GM19023 (cell line): Measurements from ENCODE around the gene SEC14L1.
A peak's percentile ranks its signal among the peaks of the same experiment; 100 is the strongest.

Experiments
- ATAC-seq: cut with Tn5 transposase; IDR thresholded peaks from one replicate; pipeline ENCODE4 v1.9.1; 2021; ENCODE audit warnings: mild to moderate bottlenecking, moderate library complexity; ENCODE audit not compliant: unreplicated experiment

SEC14L1 gene

DNA sequence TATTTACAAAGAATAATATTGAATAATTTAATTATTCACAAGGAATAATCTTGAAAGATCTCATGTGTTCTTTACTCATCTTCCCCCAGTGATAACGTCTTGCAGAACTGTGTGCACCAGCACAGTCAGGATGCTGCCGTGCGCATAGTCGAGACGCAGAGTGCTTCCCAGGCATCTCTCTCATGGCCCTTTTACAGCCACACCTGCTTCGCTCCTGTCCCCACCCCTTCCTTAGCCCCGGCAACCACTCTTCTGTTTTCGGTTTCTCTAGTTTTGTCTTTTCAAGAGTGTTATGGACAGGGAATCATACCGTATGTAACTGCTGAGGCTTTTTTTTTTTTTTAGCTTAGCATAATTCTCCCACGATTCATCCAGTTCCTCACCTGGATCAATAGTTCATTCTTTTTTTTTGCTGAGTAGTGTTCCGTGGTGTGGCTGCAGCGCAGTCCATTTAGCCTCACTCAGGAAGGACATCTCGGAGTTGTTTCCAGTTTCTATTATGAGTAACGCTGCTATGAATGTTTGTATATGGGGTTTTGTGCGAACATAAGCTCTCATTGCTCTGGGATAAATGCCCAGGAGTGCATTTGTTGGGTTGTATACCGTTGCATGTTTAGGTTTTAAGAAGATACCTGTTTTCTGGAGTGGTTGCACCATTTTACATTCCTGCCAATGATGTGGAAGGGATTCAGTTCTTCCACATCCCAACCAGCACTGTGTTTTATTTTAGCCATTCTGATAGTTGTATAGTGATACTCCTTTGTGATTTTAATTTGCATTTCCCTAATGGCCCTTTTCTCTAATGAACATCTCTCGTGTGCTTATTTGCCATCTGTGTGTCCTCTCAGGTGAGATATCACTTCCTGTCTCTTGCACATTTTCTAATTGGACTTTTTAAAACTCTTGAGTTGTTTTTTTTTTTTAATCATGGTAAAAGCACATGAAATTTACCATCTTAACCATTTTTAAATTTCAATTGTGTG lies 47.6 kb downstream of the SEC14L1 start:
- no peak for ATAC-seq

DNA sequence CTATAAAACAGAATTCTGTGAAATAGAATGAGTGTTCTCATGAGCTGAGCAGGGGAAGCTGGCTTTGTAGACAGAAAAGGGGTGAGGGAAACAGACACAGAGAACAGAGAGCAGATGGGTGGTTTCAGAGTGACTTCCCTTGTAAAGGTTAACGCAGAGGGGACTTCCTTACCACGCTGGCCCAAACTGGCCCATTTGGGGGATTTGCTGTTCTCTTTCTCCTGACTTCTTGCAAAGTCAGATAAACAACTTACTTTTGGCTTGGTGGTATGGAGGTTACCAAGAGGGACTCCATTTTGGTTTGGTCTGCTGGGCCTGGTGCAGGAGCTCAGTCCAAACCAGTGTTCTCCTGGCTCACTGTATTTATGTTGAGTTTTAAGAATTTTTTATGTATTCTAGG lies 48.4 kb downstream of the SEC14L1 start:
- ATAC-seq: peak; percentile 54

DNA sequence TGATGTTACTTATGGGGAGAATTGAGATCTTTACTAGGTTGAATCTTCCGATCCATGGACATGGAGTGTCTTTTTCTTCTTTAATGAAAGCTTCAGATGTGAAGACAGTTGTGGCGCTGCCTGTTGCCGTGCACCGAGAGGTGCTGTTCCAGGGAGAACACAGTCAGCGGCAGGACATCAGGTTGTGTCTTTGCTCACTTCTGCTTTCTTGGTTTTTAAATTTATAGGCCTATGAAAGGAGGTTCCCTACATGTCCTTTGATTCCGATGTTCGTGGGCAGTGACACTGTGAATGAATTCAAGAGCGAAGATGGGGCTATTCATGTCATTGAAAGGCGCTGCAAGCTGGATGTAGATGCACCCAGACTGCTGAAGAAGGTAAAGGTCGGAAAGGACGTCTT lies 49.8 kb downstream of the SEC14L1 start:
- ATAC-seq: no peak

DNA sequence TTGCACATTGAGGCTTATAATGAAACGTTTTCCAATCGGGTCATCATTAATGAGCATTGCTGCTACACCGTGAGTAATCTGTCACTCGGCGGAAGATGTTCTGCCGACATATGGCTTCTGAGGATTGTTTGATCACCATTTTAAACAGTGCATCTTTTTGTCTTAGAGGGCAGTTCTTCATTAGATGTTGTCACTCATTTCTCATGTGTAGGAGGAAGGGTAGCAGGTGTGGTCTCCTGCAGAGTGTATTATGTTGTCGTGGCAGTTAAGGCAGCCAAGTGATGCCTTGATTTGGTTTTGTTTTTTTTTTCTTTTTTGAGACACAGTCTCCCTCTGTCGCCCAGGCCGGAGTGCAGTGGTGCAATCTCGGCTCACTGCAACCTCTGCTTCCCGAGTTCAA lies 50.5 kb downstream of the SEC14L1 start:
- ATAC-seq: no peak

DNA sequence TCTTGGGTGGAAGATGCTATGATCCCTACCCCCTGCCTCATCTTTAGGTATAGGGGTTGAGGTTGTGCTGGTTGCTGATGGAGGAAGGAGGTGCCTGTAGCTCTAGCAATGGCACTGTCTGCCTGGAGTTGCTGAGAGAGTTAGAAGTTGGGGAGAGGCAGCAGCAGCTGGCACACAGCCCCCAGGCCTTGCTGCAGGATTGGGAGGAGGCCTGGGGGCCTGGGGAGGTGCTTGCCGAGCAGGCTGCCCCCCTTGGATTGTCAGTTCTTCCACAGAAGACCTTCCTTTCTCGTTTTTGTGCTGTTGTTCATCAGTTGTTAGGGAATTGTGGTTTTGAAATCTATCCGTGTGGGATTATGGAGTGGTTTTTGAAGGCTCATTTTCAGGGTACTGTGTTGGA lies 52.9 kb downstream of the SEC14L1 start:
- ATAC-seq: no peak

DNA sequence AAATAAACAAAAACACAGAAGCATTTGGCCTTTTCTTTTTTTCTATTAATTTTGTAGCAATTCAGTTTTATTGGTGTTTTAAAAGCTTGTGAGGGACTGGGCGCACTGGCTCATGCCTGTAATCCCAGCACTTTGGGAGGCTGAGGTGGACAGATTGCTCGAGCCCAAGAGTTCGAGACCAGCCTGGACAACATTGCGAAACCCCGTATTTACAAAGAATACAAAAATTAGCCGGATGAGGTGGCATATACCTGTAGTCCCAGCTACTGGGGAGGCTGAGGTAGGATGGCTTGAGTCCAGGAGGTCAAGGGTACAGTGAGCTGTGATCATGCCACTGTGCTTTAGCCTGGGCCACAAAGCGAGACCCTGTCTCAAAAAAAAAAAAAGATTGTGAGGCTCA lies 53.4 kb downstream of the SEC14L1 start:
- no peak for ATAC-seq

DNA sequence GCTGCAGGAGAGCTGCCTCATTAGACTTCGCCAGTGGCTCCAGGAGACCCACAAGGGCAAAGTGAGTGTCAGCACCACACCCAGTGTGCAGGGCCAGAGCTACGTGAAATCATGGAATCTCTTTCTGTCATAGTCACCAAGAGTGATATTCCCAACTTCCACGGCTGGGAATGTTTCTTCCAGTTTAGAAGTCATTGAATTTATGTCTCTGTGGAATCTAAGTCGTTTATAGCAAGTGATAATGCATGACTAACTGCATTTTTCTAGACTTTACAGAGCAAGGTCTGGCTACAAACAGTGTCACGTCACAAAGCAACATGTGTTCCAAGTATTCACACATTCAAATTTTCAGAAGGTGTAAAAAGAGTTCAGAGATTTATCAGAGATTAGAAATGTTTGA lies 55.5 kb downstream of the SEC14L1 start:
- ATAC-seq: no peak

DNA sequence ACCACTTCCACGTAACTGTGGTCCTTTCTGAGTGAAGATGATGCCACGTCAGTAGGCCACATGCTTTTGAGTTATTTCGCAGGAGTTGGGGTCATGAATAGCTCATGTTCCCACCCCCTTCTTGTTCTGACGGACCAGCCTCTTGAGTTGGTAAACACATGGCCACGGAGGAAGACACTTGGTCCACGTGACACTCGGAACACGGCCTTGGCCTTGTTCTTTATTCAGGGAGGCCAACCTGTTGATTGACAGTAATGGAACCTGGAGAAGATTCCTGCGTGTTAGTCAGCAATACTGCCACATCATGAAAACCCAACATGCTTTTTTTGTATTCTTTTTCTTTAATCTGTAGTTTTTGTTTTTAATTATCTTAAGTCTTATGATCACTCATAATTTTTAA lies 56.3 kb downstream of the SEC14L1 start:
- no peak for ATAC-seq

DNA sequence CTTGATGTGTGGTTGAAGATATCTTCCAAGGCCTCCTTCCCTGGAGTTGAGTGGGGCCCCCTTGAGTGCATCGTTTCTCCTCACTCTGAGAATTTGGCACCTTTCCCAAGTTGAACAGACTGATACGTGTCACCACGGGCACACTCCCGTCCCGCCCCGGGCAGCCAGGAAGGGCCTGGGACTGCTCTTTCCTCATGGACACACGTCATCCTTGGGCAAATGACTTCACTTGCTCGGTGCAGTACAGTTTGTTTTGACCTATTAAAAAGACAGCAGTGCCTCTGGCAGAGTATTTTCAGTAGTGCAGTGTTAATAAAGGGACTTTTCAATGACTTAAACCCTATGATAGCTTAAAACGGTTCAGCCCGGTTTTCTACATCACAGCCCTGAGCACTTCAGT lies 59.9 kb downstream of the SEC14L1 start:
- no peak for ATAC-seq

DNA sequence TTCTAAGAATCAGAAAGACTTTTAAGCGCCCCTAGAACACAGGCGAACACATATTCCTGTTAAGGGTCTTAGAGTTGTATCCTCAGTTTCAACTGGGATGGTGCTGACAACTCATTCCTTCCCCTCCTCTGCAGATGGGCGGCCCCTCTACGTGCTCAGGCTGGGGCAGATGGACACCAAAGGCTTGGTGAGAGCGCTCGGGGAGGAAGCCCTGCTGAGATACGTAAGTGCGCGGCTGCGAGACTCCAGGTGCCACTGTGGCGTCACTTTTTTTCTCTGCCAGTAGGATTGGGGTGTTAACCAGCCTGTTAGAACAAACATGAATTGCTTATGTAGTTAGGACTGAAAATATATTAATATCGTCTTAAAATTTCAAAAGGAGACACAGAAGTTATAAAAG lies 62.7 kb downstream of the SEC14L1 start:
- no peak for ATAC-seq

DNA sequence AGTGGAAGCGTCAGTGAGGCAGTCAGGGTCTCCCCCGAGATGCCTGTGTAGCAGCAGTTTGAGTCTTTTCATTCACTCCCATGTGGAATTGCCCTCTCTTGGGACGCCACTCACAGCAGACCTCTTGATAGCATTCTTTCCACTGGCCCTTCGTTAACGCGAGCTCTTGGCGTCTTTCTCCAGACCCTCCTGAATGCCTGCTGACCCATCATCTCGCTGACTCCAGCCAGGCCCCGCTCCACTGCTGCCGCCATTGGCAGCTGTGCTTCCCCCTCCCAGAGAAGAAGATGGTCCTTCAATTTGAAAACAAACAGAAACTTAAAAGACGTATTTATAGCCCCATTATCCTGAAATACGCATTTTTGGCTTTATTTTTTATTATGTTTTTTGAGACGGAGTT lies 63.1 kb downstream of the SEC14L1 start:
- ATAC-seq: no peak

DNA sequence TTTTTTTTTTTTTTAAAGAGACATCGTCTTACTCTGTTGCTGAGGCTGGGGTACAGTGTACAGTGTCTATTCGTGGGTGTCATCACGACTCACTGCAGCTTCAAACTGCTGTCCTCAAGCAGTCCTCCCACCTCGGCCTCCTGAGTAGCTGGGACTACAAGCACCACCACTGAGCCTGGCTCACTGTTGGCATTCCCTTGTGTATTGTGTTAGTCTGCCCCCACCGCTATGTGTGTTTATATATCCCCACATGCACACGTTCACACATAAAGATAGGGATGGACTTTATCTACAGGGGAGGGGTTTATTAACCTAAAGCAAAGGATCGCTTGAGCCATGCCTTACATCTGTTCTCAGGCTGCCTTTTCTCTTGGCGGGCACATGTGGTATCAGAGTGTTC lies 63.8 kb downstream of the SEC14L1 start:
- ATAC-seq: no peak

DNA sequence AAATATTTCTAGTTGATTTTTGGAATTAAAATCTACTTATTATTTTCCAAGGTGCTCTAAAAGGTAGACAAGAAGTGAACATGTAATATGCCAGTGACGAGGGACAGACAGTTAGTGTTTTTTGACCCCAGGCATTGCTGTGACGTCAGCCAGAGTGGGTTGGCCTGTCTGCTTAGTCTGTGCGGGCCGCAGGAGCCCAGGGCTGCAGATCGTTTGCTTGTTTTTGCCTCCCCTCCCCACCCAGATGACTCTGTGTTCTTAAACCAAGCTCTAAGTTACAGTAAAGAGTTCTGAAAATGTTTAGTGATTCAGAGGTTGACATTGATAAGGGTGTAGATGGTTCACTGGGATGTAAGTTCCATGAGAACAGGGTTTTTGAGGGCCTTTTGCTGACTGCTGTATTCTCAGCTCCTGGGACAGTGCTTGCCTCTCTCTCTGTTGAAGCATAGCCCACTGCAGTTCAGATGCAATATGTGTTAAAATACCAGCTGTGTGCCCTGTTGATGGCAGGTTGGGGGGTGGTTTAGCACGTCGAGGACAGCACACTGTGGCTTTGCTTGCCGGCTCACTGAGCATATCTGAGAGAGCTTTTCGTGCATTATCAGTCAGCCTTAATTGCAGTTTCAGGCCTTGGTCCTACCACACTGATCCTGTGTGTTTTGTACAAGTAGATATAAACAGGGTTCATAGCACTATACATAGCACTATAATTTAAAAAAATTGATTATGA lies 64.8 kb downstream of the SEC14L1 start:
- ATAC-seq: no peak

DNA sequence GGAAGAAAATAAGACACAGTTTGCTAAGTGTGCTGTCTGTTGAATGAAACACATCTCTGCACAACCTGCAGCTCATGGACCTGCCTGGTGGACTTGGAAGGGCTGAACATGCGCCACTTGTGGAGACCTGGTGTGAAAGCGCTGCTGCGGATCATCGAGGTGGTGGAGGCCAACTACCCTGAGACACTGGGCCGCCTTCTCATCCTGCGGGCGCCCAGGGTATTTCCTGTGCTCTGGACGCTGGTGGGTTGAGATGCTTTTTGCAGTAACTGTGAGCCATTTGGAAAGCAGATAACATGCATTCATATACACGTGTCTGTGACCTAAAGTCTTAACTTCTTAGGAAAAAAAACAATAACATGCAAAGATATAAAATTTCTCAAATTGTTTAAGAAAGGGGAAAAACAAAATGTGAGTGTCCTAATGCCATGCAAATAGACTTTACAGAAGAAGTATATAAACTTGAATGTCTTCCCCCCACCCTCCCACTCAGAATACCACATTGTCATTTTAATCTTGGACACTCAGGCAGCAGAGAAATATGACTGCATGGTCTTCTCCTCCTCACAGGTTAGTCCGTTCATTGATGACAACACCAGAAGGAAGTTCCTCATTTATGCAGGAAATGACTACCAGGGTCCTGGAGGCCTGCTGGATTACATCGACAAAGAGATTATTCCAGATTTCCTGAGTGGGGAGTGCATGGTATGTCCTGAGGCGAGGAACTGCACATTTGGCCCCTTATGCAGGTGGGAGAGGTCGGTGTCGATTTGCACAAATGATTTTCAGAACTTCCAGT lies 65.6 kb downstream of the SEC14L1 start:
- ATAC-seq: no peak

DNA sequence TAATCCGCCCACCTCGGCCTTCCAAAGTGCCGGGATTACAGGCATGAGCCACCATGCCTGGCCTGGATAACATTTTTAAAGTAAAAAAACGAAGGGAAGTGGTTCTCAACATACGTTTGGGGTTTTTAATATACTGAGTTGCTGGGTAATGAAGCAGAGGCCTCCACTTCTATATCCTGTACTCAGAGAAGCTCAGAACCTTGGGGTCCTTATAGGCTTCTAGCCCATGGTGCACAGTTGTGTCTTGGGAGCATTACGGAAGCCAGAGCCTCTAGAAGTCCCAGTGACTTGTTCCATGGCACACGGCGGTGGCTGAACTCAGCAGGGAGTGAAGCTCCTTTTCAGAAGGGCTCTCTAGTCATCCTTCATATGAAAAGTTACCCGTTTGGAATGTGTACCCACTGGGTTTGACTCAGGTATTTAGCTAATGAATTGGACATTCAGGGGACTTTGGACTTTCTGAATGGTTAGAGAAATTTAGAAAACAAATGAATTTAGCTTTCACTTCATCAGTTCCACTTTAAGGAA lies 67.0 kb downstream of the SEC14L1 start:
- ATAC-seq: no peak

DNA sequence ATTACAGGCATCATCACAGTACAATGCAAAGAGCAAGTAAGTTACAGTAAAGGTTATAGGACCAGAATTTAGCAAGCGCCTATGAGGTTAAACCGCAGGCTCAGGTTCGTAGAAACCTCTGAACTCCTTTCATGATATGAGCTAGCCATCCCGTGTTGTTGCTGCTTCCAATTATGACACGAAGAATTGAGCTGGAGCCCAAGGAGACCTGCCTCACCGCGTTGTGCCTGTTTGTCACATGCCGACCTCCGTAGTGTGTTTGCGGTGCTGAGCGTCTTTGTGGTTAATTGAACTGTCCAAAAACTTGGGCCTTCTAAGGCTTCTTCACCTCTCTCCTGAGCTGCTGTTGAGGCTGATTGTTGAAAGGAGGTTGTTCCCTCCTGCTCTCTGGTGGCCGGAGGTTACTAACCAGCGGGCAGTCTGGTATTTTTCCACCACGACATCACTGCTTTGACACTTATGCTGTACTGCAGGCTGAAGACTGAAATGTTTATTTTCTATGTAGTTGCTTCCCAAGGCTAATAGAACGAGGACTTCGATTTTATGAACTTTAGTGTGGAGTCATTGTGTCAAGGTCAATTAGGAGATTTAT lies 67.5 kb downstream of the SEC14L1 start:
- ATAC-seq: no peak

DNA sequence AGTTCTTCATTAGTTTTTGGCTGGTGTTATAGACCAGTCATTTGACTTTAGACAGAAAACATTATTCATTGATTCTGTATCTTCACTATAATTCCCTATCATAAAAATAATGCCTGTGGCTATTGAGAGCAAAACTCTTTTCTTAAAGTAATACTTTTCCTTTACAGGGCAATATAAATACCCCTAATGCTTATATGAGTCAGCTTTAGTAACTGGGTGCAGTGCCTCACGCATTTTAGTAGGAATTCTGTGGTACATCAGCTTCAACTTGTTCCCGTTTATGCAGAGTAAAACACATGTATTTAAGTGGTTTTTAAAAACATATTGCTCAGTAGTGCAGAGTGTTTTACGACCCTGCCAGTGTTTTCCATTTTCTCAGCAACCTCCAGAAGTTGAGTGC lies 68.1 kb downstream of the SEC14L1 start:
- ATAC-seq: no peak

DNA sequence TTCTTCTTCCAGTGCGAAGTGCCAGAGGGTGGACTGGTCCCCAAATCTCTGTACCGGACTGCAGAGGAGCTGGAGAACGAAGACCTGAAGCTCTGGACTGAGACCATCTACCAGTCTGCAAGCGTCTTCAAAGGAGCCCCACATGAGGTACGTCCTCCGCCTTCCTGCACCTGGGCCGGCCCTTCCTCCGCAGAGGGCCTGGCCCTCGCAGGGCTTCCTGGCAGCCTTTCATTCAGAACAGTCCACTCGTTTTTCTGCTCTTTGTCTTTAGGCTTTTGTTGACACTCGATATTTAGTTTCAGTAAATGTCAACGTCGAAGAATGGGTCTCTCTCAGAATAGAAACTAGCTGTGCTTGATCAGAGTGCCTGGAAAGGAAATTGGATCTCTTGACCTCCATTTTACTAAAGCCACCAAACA lies 68.6 kb downstream of the SEC14L1 start:
- ATAC-seq: no peak

DNA sequence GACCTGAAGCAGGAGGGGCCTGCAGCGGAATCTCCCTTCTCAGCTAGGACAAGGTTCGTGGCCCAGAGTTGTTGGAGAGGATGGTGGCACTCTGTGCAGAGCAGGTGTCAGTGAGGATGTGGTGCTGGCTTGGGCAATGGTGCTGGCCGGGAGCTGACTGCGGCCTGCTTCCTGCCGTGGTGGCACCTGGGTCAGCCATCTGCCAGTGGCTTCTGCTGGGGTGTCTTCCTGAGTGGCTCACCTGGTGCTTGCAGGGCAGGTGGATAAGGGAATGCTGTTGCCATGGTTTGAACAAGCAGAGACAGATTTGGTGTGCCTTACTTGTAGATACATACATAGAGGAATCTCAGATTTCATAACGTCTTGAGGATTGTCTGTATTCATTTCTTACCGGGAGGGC lies 69.6 kb downstream of the SEC14L1 start:
- ATAC-seq: no peak

DNA sequence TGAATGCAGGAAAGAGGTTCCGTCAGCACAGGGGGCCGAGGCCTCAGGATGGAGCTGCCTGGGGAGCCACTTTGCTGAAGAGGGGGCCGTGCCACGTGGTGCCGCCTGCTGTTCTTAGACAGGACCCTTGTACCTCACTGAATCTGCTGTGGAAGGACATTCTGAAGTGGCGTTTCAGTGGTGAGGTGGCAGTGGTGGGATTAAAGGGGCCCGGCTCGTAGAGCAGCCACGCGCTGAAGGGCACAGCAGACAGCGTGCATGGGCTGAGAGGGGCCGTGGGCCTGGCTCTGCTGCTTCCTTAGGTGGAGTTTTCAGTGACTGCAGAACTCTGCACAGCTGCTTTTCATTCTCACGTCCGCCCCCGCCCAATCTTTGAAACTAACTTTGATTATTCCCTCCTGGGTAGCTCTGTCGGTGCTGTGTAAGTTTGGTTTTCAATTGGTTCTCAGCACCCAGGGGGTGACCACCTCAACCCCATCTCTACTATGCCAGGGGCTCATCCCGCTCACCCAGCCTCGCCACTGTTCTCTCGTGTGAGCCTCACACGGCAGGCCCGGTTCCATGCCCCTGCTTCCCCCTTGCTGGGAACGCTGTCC lies 70.3 kb downstream of the SEC14L1 start:
- no peak for ATAC-seq
